ENCODE measurements around the gene ITGB8.

DNA sequence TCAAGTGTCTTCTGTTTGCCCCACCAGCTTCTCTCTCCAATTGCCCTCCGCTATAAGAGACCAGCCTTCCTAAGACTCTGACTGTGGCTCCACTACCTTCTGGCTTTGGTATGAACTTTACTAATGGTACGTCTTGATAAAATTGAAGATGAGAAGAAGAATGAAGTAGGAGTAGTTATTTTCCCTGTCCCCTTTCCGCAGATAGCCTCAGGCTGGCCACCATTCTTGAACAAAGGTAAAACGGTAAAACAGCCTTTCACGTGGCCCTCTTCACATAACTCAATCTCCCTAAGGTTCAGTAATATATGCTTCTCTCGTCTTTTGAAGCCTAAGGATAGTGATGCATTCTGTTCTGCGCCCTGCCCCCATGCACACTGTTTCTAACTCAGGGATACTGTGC lies 9.9 kb upstream of the ITGB8 start:
- TF ChIP-seq, protein P1, sequence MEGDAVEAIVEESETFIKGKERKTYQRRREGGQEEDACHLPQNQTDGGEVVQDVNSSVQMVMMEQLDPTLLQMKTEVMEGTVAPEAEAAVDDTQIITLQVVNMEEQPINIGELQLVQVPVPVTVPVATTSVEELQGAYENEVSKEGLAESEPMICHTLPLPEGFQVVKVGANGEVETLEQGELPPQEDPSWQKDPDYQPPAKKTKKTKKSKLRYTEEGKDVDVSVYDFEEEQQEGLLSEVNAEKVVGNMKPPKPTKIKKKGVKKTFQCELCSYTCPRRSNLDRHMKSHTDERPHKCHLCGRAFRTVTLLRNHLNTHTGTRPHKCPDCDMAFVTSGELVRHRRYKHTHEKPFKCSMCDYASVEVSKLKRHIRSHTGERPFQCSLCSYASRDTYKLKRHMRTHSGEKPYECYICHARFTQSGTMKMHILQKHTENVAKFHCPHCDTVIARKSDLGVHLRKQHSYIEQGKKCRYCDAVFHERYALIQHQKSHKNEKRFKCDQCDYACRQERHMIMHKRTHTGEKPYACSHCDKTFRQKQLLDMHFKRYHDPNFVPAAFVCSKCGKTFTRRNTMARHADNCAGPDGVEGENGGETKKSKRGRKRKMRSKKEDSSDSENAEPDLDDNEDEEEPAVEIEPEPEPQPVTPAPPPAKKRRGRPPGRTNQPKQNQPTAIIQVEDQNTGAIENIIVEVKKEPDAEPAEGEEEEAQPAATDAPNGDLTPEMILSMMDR (IDR thresholded peaks at IDR 0.05), result no peak
- no peak for TF ChIP-seq POLR2A (IDR thresholded peaks at IDR 0.05)

Measured in ovary (tissue), 3 donors.